ENCODE data around the gene KDM2B.

KDM2B gene

DNA sequence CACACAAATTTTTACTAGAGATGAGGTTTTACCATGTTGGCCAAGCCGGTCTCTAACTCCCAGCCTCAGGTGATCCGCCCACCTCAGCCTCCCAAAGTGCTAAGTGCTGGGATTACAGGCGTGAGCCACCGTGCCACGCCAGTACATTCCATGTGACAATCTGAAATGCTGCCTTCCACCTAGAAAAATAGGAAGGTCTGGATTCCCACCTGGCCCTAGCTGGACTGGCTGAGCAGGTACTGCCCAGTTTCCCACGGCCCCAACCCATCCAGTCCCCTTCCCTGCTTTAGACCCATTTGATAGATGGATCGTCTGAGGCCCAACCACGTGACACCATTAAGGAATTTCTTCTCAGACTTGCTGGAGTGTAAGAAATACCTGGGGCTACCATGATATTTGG lies 55.4 kb downstream of the KDM2B start:
- no peak overlapping the region for H3K4me3 ChIP-seq (ENCODE audit: low read length)
- no peak for DNase-seq (ENCODE audit: low read depth)
- TF ChIP-seq, protein P1, sequence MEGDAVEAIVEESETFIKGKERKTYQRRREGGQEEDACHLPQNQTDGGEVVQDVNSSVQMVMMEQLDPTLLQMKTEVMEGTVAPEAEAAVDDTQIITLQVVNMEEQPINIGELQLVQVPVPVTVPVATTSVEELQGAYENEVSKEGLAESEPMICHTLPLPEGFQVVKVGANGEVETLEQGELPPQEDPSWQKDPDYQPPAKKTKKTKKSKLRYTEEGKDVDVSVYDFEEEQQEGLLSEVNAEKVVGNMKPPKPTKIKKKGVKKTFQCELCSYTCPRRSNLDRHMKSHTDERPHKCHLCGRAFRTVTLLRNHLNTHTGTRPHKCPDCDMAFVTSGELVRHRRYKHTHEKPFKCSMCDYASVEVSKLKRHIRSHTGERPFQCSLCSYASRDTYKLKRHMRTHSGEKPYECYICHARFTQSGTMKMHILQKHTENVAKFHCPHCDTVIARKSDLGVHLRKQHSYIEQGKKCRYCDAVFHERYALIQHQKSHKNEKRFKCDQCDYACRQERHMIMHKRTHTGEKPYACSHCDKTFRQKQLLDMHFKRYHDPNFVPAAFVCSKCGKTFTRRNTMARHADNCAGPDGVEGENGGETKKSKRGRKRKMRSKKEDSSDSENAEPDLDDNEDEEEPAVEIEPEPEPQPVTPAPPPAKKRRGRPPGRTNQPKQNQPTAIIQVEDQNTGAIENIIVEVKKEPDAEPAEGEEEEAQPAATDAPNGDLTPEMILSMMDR (IDR thresholded peaks at IDR 0.05; ENCODE audit: insufficient read depth, low read depth, low read length, missing control alignments): no peak

- TF ChIP-seq, protein P1 (IDR thresholded peaks at IDR 0.05; ENCODE audit: insufficient read depth, low read depth, low read length, missing control alignments): no peak
- DNase-seq (ENCODE audit: low read depth): no peak
Measured at GRCh38 chr12:121524196-121524916, 56.5 kb downstream of the KDM2B start.

DNA sequence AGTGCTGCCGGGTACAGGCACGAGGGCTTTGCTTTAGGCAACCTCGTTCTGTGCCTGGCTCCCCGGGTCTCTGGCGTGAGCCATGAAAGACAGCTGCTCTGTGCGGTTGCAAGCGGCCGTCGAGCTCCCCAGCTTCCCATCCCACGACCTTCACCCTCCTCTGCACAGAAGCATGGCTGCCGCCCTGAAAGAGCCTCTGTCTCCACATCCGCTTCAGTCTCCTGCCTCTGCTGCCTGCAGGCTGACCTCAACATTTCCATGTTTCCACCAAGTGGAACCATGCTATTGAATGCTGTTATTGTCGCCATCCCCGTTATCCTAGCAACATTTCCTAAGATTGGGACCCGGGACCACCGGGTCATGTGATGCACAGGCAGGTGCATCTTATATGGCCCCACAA lies 57.1 kb downstream of the KDM2B start:
- DNase-seq (ENCODE audit: low read depth): no peak
- TF ChIP-seq, protein P1 (IDR thresholded peaks at IDR 0.05; ENCODE audit: insufficient read depth, low read depth, low read length, missing control alignments): no peak
- H3K4me3 ChIP-seq (ENCODE audit: low read length): no peak overlapping the region

More at GRCh38 chr12:121524196-121524916, 56.5 kb downstream of the KDM2B start:
- no peak overlapping the region for H3K4me3 ChIP-seq (ENCODE audit: low read length)

GRCh38 chr12:121522971-121523370 lies 57.9 kb downstream of the KDM2B start:
- TF ChIP-seq, protein P1 (IDR thresholded peaks at IDR 0.05; ENCODE audit: insufficient read depth, low read depth, low read length, missing control alignments): no peak
- H3K4me3 ChIP-seq (ENCODE audit: low read length): no peak overlapping the region
- DNase-seq (ENCODE audit: low read depth): no peak

DNA sequence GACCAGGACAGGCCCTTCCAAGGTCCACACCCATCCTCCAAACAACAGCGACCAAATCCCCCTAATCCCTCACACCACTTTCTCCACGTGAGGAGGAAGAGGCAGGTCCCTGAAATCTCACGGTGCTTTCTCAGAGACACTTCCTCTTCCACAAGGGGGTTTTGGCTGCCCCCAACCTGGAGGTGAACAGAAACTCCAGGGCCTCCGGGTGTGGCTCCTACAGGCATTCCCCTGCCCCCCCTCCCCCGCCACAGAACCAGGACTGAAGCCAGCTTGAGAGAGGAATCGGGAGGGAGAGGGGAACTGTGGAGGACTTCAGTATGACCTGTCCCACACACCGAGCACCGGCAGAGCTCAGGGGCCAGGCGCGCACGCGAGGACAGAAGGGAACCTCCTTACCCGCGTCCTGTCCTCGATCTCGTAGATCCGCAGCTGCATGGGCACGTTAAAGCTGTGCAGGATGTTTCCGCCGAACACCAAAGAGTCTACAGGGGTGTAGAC lies 60.2 kb downstream of the KDM2B start:
- no peak for DNase-seq (ENCODE audit: low read depth)
- no peak overlapping the region for H3K4me3 ChIP-seq (ENCODE audit: low read length)
- TF ChIP-seq, protein P1 (IDR thresholded peaks at IDR 0.05; ENCODE audit: insufficient read depth, low read depth, low read length, missing control alignments): no peak

DNA sequence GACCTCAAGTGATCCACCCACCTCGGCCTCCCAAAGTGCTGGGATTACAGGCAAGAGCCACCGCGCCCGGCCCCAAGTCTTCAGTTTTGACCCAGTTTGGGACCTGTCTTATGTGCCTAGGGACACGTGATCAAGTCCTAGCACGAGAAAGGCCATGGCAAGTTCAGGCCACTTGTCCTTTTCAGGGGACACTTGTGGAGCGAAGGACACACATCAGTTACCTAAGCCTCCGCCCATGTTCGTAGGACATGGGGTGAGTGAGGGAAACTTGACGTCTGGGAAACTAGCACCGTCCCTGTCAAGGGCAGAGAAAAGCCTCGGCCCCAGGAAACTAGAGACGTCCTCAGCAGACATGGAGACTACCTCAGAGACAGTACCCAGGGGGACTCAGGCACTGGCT lies 60.7 kb downstream of the KDM2B start:
- TF ChIP-seq, protein P1 (IDR thresholded peaks at IDR 0.05; ENCODE audit: insufficient read depth, low read depth, low read length, missing control alignments): no peak
- no peak for DNase-seq (ENCODE audit: low read depth)
- H3K4me3 ChIP-seq (ENCODE audit: low read length): no peak overlapping the region

DNA sequence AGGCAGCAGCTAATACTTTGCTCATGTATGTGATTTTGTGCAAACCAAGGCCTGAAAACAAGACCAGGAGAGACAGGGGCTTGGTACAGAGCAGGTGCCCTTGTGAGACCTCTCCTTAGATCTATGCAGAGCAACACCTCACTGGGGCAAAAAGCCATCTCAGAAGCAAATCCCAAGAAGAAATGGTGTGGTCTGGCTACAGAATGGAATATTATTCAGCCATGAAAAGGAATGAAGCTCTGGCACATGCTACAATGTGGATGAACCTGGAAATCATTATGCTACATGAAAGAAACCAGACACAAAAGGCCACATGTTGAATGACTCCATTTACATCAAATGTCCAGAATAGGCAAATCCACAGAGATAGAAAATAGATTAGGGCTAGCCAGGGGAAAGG lies 61.6 kb downstream of the KDM2B start:
- TF ChIP-seq, protein P1 (IDR thresholded peaks at IDR 0.05; ENCODE audit: insufficient read depth, low read depth, low read length, missing control alignments): no peak
- no peak for DNase-seq (ENCODE audit: low read depth)
- no peak overlapping the region for H3K4me3 ChIP-seq (ENCODE audit: low read length)
